ENCODE results near the gene IGFLR1. TPM values are rescaled to one million over a fixed set of nuclear protein-coding genes. Genes with fewer than 3 reads are reported as not detected.

IGFLR1 gene
- total RNA-seq, 5 donors from 2014 or later (not counting 1 experiment from before 2014, with no cell fraction given), result 54.7 to 123 (median 98.1) TPM

GRCh38 chr19:35777961-35778360 lies 35.7 kb upstream of the IGFLR1 start:
- no peak for DNase-seq
- no peak overlapping the region for H3K27ac ChIP-seq (ENCODE audit: low read length)
- H3K4me3 ChIP-seq (ENCODE audit: control insufficient read depth in 1 of 2, extremely low read depth in 1 of 2, low read length in 1 of 2), result no peak overlapping the region
- no peaks in the 10 kb centered on the region for H3K27me3 Mint-ChIP-seq
- H3K4me1 Mint-ChIP-seq, result peaks cover 6 to 20% (median 20%) of the 10 kb centered on the region in 3 donors
- H3K4me3 Mint-ChIP-seq, result peak overlapping the region in 2 of 3 donors; percentile 8 to 43
- no peaks in the 10 kb centered on the region for H3K27me3 ChIP-seq (replicated peaks in 1 of 2; ENCODE audit: control insufficient read depth in 2 of 2, extremely low read depth in 1 of 2, insufficient read depth in 2 of 2, low read length in 1 of 2)
- no peaks in the 10 kb centered on the region for H3K9me3 Mint-ChIP-seq
- ChIA-PET CTCF (no interaction called here), POLR2A (interaction anchor here in 1 of 2 donors (0.6 kb wide), 1 partner anchor 15 kb away, joined by 4 read pairs; no protein-coding TSS in a partner anchor)
- ATAC-seq (replicated peaks in 1 of 4), result no peak
- H3K4me1 ChIP-seq (ENCODE audit: control insufficient read depth in 1 of 2, extremely low read depth in 1 of 2, insufficient read depth in 2 of 2, low read length in 2 of 2), result peaks cover 4 to 19% of the 10 kb centered on the region in 2 experiments
- no peaks in the 10 kb centered on the region for H3K9me3 ChIP-seq
- peaks cover 0 to 3% of the 10 kb centered on the region in 2 donors for H3K36me3 ChIP-seq (ENCODE audit: control insufficient read depth in 2 of 2, extremely low read depth in 1 of 2, insufficient read depth in 1 of 2, low read length in 1 of 2)
- WGBS (ENCODE audit: insufficient coverage), result 83% methylated on average over 7 of the region's 7 CpGs
- no peak overlapping the region for H3K27ac Mint-ChIP-seq
- peaks cover 10% of the 10 kb centered on the region for H3K36me3 Mint-ChIP-seq

GRCh38 chr19:35777086-35777841 lies 35.0 kb upstream of the IGFLR1 start:
- ChIA-PET CTCF (no interaction called here), POLR2A (interaction anchor here in 1 of 2 donors (0.6 kb wide), 1 partner anchor 14 kb away, joined by 4 read pairs; no protein-coding TSS in a partner anchor)
- peak overlapping the region in 1 of 2 donors; percentile 45 for H3K27ac Mint-ChIP-seq
- no peak overlapping the region for H3K27ac ChIP-seq (ENCODE audit: low read length)
- 90% methylated on average over 18 of the region's 19 CpGs for WGBS (ENCODE audit: insufficient coverage)
- DNase-seq (no peak), ATAC-seq (replicated peaks in 1 of 4) (no peak)
- H3K4me3 ChIP-seq (ENCODE audit: control insufficient read depth in 1 of 2, extremely low read depth in 1 of 2, low read length in 1 of 2), result no peak overlapping the region
- no peaks in the 10 kb centered on the region for H3K9me3 ChIP-seq
- H3K36me3 ChIP-seq (ENCODE audit: control insufficient read depth in 2 of 2, extremely low read depth in 1 of 2, insufficient read depth in 1 of 2, low read length in 1 of 2), result peaks cover 0 to 3% of the 10 kb centered on the region in 2 donors
- H3K27me3 ChIP-seq (replicated peaks in 1 of 2; ENCODE audit: control insufficient read depth in 2 of 2, extremely low read depth in 1 of 2, insufficient read depth in 2 of 2, low read length in 1 of 2), result no peaks in the 10 kb centered on the region
- H3K4me1 ChIP-seq (ENCODE audit: control insufficient read depth in 1 of 2, extremely low read depth in 1 of 2, insufficient read depth in 2 of 2, low read length in 2 of 2), result peaks cover 4 to 19% of the 10 kb centered on the region in 2 experiments
- H3K27me3 Mint-ChIP-seq, result no peaks in the 10 kb centered on the region
- H3K36me3 Mint-ChIP-seq, result peaks cover 10% of the 10 kb centered on the region
- peak overlapping the region; percentile 62 to 88 (median 72) for H3K4me3 Mint-ChIP-seq
- H3K4me1 Mint-ChIP-seq, result peaks cover 6 to 20% (median 20%) of the 10 kb centered on the region in 3 donors
- no peaks in the 10 kb centered on the region for H3K9me3 Mint-ChIP-seq

- H3K9me3 ChIP-seq, result no peaks in the 10 kb centered on the region
- DNase-seq (no peak), ATAC-seq (replicated peaks in 1 of 4) (no peak)
- H3K4me3 Mint-ChIP-seq, result peak overlapping the region; percentile 62 to 88 (median 72)
- no peaks in the 10 kb centered on the region for H3K27me3 Mint-ChIP-seq
- H3K27ac Mint-ChIP-seq, result no peak overlapping the region
- peaks cover 0 to 3% of the 10 kb centered on the region in 2 donors for H3K36me3 ChIP-seq (ENCODE audit: control insufficient read depth in 2 of 2, extremely low read depth in 1 of 2, insufficient read depth in 1 of 2, low read length in 1 of 2)
- CTCF ChIA-PET, result no interaction called here
- no peaks in the 10 kb centered on the region for H3K27me3 ChIP-seq (replicated peaks in 1 of 2; ENCODE audit: control insufficient read depth in 2 of 2, extremely low read depth in 1 of 2, insufficient read depth in 2 of 2, low read length in 1 of 2)
- no peaks in the 10 kb centered on the region for H3K9me3 Mint-ChIP-seq
- H3K4me3 ChIP-seq (ENCODE audit: control insufficient read depth in 1 of 2, extremely low read depth in 1 of 2, low read length in 1 of 2), result peak overlapping the region in 1 of 2 donors; percentile 62
- H3K27ac ChIP-seq (ENCODE audit: low read length), result no peak overlapping the region
- peaks cover 4 to 19% of the 10 kb centered on the region in 2 experiments for H3K4me1 ChIP-seq (ENCODE audit: control insufficient read depth in 1 of 2, extremely low read depth in 1 of 2, insufficient read depth in 2 of 2, low read length in 2 of 2)
- peaks cover 6 to 20% (median 20%) of the 10 kb centered on the region in 3 donors for H3K4me1 Mint-ChIP-seq
- peaks cover 6% of the 10 kb centered on the region for H3K36me3 Mint-ChIP-seq
- 73% methylated on average over 11 of the region's 13 CpGs for WGBS (ENCODE audit: insufficient coverage)
- POLR2A ChIA-PET, result no interaction called here
Observed at GRCh38 chr19:35776102-35776788, 34.0 kb upstream of the IGFLR1 start.

GRCh38 chr19:35775298-35776101 lies 33.2 kb upstream of the IGFLR1 start, which contains the start of gene ARHGAP33:
Gene ARHGAP33, plus strand, starts transcription at chr19:35775564. Its CDS starts 95 bp downstream, at chr19:35775659.
- H3K27ac ChIP-seq (ENCODE audit: low read length), result no peak within 1 kb of the TSS
- no peaks in the 10 kb centered on the region for H3K9me3 Mint-ChIP-seq
- under 1% methylated on average over 68 of the region's 82 CpGs for WGBS (ENCODE audit: insufficient coverage)
- H3K27me3 Mint-ChIP-seq, result no peaks in the 10 kb centered on the region
- peak within 1 kb of the TSS in 1 of 2 donors; percentile 62 for H3K4me3 ChIP-seq (ENCODE audit: control insufficient read depth in 1 of 2, extremely low read depth in 1 of 2, low read length in 1 of 2)
- H3K4me1 Mint-ChIP-seq, result peaks cover 6 to 20% (median 20%) of the 10 kb centered on the region in 3 donors
- CTCF ChIA-PET, result no interaction called here
- H3K4me3 Mint-ChIP-seq, result peak within 1 kb of the TSS; percentile 78 to 88 (median 80)
- peaks cover 0 to 3% of the 10 kb centered on the region in 2 donors for H3K36me3 ChIP-seq (ENCODE audit: control insufficient read depth in 2 of 2, extremely low read depth in 1 of 2, insufficient read depth in 1 of 2, low read length in 1 of 2)
- H3K9me3 ChIP-seq, result no peaks in the 10 kb centered on the region
- POLR2A ChIA-PET, result no interaction called here
- peaks cover 4 to 19% of the 10 kb centered on the region in 2 experiments for H3K4me1 ChIP-seq (ENCODE audit: control insufficient read depth in 1 of 2, extremely low read depth in 1 of 2, insufficient read depth in 2 of 2, low read length in 2 of 2)
- H3K36me3 Mint-ChIP-seq, result peaks cover 4% of the 10 kb centered on the region
- ATAC-seq (replicated peaks in 1 of 4) (peak; percentile 96 to 99 (median 98)), DNase-seq (peak; percentile 94 to 100 (median 98))
- H3K27ac Mint-ChIP-seq, result peak within 1 kb of the TSS in 1 of 2 donors; percentile 64
- H3K27me3 ChIP-seq (replicated peaks in 1 of 2; ENCODE audit: control insufficient read depth in 2 of 2, extremely low read depth in 1 of 2, insufficient read depth in 2 of 2, low read length in 1 of 2), result no peaks in the 10 kb centered on the region

GRCh38 chr19:35775046-35775297 lies 32.7 kb upstream of the IGFLR1 start:
- Mint-ChIP-seq H3K4me1 (peaks cover 6 to 20% (median 20%) of the 10 kb centered on the region in 3 donors), H3K27ac (no peak overlapping the region), H3K36me3 (peaks cover 4% of the 10 kb centered on the region), H3K27me3 (no peaks in the 10 kb centered on the region), H3K9me3 (no peaks in the 10 kb centered on the region), H3K4me3 (peak overlapping the region; percentile 78 to 88 (median 80))
- Histone ChIP-seq H3K27ac (ENCODE audit: low read length) (no peak overlapping the region), H3K9me3 (no peaks in the 10 kb centered on the region), H3K36me3 (ENCODE audit: control insufficient read depth in 2 of 2, extremely low read depth in 1 of 2, insufficient read depth in 1 of 2, low read length in 1 of 2) (peaks cover 0 to 1% of the 10 kb centered on the region in 2 donors), H3K27me3 (replicated peaks in 1 of 2; ENCODE audit: control insufficient read depth in 2 of 2, extremely low read depth in 1 of 2, insufficient read depth in 2 of 2, low read length in 1 of 2) (no peaks in the 10 kb centered on the region), H3K4me3 (ENCODE audit: control insufficient read depth in 1 of 2, extremely low read depth in 1 of 2, low read length in 1 of 2) (peak overlapping the region in 1 of 2 donors; percentile 62), H3K4me1 (ENCODE audit: control insufficient read depth in 1 of 2, extremely low read depth in 1 of 2, insufficient read depth in 2 of 2, low read length in 2 of 2) (peaks cover 4 to 19% of the 10 kb centered on the region in 2 experiments)
- ChIA-PET CTCF (no interaction called here), POLR2A (no interaction called here)
- WGBS (ENCODE audit: insufficient coverage), result 20% methylated on average over 7 of the region's 9 CpGs
- no peak for DNase-seq
- peak in 1 of 4 experiments; percentile 19 for ATAC-seq (replicated peaks in 1 of 4)

Data from T-cell (primary cell).